A673 (cell line): ENCODE data around the gene C16orf74.

Experiments used
- CTCF ChIP-seq: fragments of 300-800, 200-600 bp; sonication (generic); conservative IDR thresholded peaks from 2 replicates; pipeline ENCODE4 v1.5.1; 2017; ENCODE audit warnings: low read depth, mild to moderate bottlenecking, antibody characterized with exemption, low read length, moderate library complexity, mixed read lengths
- EZH2 ChIP-seq: fragments of 200-600 bp; sonication (generic); IDR thresholded peaks from 2 replicates; pipeline ENCODE4 v1.6.1; 2017; ENCODE audit warnings: borderline replicate concordance, low read depth, mild to moderate bottlenecking, mixed read lengths, antibody characterized with exemption, low read length; ENCODE audit not compliant: poor library complexity, severe bottlenecking

DNA sequence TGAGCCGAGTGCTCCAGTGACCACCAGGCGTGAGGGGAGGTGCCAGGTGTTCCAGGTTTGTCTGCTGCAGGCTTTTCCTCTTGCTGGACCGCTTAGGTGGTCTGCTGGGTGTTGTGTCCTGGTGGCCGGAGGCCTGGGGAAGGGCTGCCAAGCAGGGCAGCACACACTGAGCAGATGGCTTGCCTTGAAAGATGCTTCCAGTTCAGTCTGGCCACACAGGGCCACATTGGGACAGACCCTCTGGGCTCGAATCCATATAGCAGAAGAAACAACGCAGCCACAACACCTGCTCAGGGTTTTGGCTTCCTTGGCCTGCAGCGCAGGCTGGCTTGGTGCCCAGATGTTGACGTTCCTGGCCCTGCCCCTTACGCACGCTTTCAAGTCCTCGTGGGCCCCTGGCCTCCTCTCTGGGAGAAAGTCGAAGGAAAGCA is 87.0 kb downstream of the C16orf74 start:
- TF ChIP-seq CTCF, result no peak
- TF ChIP-seq EZH2, result no peak
